IMR-90 (cell line): ENCODE results near the gene C12orf56. TPM values are rescaled to one million over a fixed set of nuclear protein-coding genes. Genes with fewer than 3 reads are reported as not detected.

ENCODE experiments used
- ATAC-seq: fragments of 200-7000 bp; cut with Tn5 transposase; 2 replicates; pipeline ENCODE4 v1.9.1; 2020; ENCODE audit warnings: low read depth, mild to moderate bottlenecking, moderate library complexity
- BruUV-seq: library from RNA; stranded (reverse); fragments of 400-500 nt; replicated peaks from 2 replicates; lab custom pipeline; 2021; lab: Mats Ljungman, UMichigan
- CTCF ChIA-PET: fragments of 300-600 bp; formaldehyde crosslinking; extraction: SDS; loops from one replicate; lab custom pipeline; 2021; ENCODE audit warnings: antibody characterized with exemption; lab: Yijun Ruan, JAX
- POLR2A ChIA-PET: fragments of 300-600 bp; sonication (Branson Sonifier 250); formaldehyde crosslinking; loops from one replicate; lab custom pipeline; 2022; ENCODE audit warnings: antibody characterized with exemption; ENCODE audit not compliant: unreplicated experiment; lab: Charles Lee
- DNase-seq: peaks from one replicate; pipeline ENCODE4 v3.0.0; 2013
- H2AFZ ChIP-seq: replicated peaks from 2 replicates; pipeline ENCODE3; 2013; ENCODE audit warnings: low read length, mild to moderate bottlenecking; ENCODE audit not compliant: poor library complexity
- H2AK5ac ChIP-seq: 2 replicates; pipeline ENCODE4 v1.6.1; 2013; ENCODE audit warnings: low read depth, low read length, inconsistent platforms
- H2AK9ac ChIP-seq: replicated peaks from 2 replicates; pipeline ENCODE3; 2013; ENCODE audit warnings: mild to moderate bottlenecking, low read depth, low read length, moderate library complexity; ENCODE audit not compliant: poor library complexity
- H2BK120ac ChIP-seq: 2 replicates; pipeline ENCODE4 v1.6.1; 2013; ENCODE audit warnings: low read depth, low read length, inconsistent platforms
- H2BK15ac ChIP-seq: 3 replicates; pipeline ENCODE4 v1.6.1; 2013; ENCODE audit warnings: low read depth, low read length, inconsistent platforms
- H2BK20ac ChIP-seq: 2 replicates; pipeline ENCODE4 v1.6.1; 2013; ENCODE audit warnings: low read depth, mild to moderate bottlenecking, inconsistent platforms, low read length, moderate library complexity
- H2BK5ac ChIP-seq: 2 replicates; pipeline ENCODE4 v1.6.1; 2013; ENCODE audit warnings: mild to moderate bottlenecking, low read depth, low read length, inconsistent platforms; ENCODE audit not compliant: poor library complexity, severe bottlenecking
- H3K14ac ChIP-seq: replicated peaks from 2 replicates; pipeline ENCODE4 v1.6.1; 2013; ENCODE audit warnings: low read depth, low read length, inconsistent platforms
- H3K18ac ChIP-seq: 2 replicates; pipeline ENCODE4 v1.6.1; 2013; ENCODE audit warnings: low read depth, low read length, control low read depth
- H3K23ac ChIP-seq: 2 replicates; pipeline ENCODE4 v1.6.1; 2013; ENCODE audit warnings: low read depth, low read length, inconsistent platforms
- H3K27ac ChIP-seq: 2 replicates; pipeline ENCODE4 v1.5.1; 2013; ENCODE audit warnings: mild to moderate bottlenecking, control low read depth, low read length; ENCODE audit not compliant: insufficient read depth
- H3K27me3 ChIP-seq: 2 replicates; pipeline ENCODE4 v1.6.1; 2013; ENCODE audit warnings: low read length; ENCODE audit not compliant: control insufficient read depth, insufficient read depth
- H3K36me3 ChIP-seq: 2 replicates; pipeline ENCODE4 v1.6.1; 2013; ENCODE audit warnings: low read length, mixed read lengths; ENCODE audit not compliant: control insufficient read depth, insufficient read depth
- H3K4ac ChIP-seq: 2 replicates; pipeline ENCODE4 v1.6.1; 2013; ENCODE audit warnings: low read depth, low read length, inconsistent platforms
- H3K4me1 ChIP-seq: 2 replicates; pipeline ENCODE4 v1.6.1; 2013; ENCODE audit warnings: low read length, mixed read lengths; ENCODE audit not compliant: control insufficient read depth, insufficient read depth
- H3K4me2 ChIP-seq: 2 replicates; pipeline ENCODE4 v1.6.1; 2013; ENCODE audit warnings: low read depth, mild to moderate bottlenecking, control low read depth, low read length, moderate library complexity
- H3K4me3 ChIP-seq: 2 replicates; pipeline ENCODE4 v1.5.1; 2013; ENCODE audit warnings: low read depth, mild to moderate bottlenecking, control low read depth, low read length, moderate library complexity; ENCODE audit not compliant: insufficient read depth
- H3K56ac ChIP-seq: 2 replicates; pipeline ENCODE4 v1.6.1; 2013; ENCODE audit warnings: low read length, inconsistent platforms; ENCODE audit not compliant: insufficient read depth; ENCODE audit errors: extremely low read depth
- H3K79me1 ChIP-seq, 2 experiments: 2 replicates each; pipeline ENCODE4 v1.6.1; 2013; ENCODE audit warnings: low read length in 2 of 2, inconsistent platforms in 1 of 2, low read depth in 1 of 2
- H3K9ac ChIP-seq: 2 replicates; pipeline ENCODE4 v1.6.1; 2013; ENCODE audit warnings: low read depth, low read length, control low read depth
- H3K9me1 ChIP-seq: 2 replicates; pipeline ENCODE4 v1.6.1; 2013; ENCODE audit warnings: low read length, inconsistent platforms; ENCODE audit not compliant: insufficient read depth
- H3K9me3 ChIP-seq: 2 replicates; pipeline ENCODE4 v1.6.1; 2013; ENCODE audit warnings: low read length; ENCODE audit not compliant: control insufficient read depth, insufficient read depth
- H4K20me1 ChIP-seq: 2 replicates; pipeline ENCODE4 v1.6.1; 2013; ENCODE audit warnings: low read length, inconsistent platforms; ENCODE audit not compliant: insufficient read depth
- H4K5ac ChIP-seq: 2 replicates; pipeline ENCODE4 v1.6.1; 2013; ENCODE audit warnings: mild to moderate bottlenecking, low read depth, low read length, control low read depth
- H4K8ac ChIP-seq, 2 experiments: 2 replicates each; pipeline ENCODE4 v1.6.1; 2013; ENCODE audit warnings: low read depth in 2 of 2, low read length in 2 of 2, control low read depth in 1 of 2, inconsistent platforms in 1 of 2
- H4K91ac ChIP-seq: 2 replicates; pipeline ENCODE4 v1.6.1; 2013; ENCODE audit warnings: low read depth, low read length, inconsistent platforms; ENCODE audit not compliant: insufficient read depth
- BHLHE40 ChIP-seq: fragments of 150-350 bp; IDR thresholded peaks from 2 replicates; pipeline ENCODE4 v1.6.1; 2016; ENCODE audit warnings: mild to moderate bottlenecking, low read depth, low read length
- CEBPB ChIP-seq: IDR thresholded peaks from 2 replicates; pipeline ENCODE4 v1.6.1; 2012; ENCODE audit warnings: low read depth, low read length, improper control_type of control experiment
- CHD1 ChIP-seq: IDR thresholded peaks from 2 replicates; pipeline ENCODE4 v1.6.1; 2012; ENCODE audit warnings: low read depth, low read length, improper control_type of control experiment
- FOS ChIP-seq: fragments of 150-350 bp; IDR thresholded peaks from 2 replicates; pipeline ENCODE4 v1.6.1; 2016; ENCODE audit warnings: low read depth, low read length
- MAFK ChIP-seq: IDR thresholded peaks from 2 replicates; pipeline ENCODE4 v1.6.1; 2012; ENCODE audit warnings: low read depth, low read length, improper control_type of control experiment
- MAZ ChIP-seq: IDR thresholded peaks from 2 replicates; pipeline ENCODE4 v1.6.1; 2012; ENCODE audit warnings: low read depth, mild to moderate bottlenecking, low read length, improper control_type of control experiment, moderate library complexity, borderline replicate concordance
- MXI1 ChIP-seq: IDR thresholded peaks from 2 replicates; pipeline ENCODE4 v1.6.1; 2012; ENCODE audit warnings: low read depth, mild to moderate bottlenecking, low read length, moderate library complexity, borderline replicate concordance
- NFE2L2 ChIP-seq: fragments of 150-350 bp; IDR thresholded peaks from 2 replicates; pipeline ENCODE4 v1.6.1; 2016; ENCODE audit warnings: low read depth, mild to moderate bottlenecking, low read length
- POLR2A ChIP-seq: IDR thresholded peaks from 2 replicates; pipeline ENCODE4 v1.6.1; 2012; ENCODE audit warnings: mild to moderate bottlenecking, low read depth, low read length
- RAD21 ChIP-seq: IDR thresholded peaks from 2 replicates; pipeline ENCODE4 v1.6.1; 2012; ENCODE audit warnings: low read length, improper control_type of control experiment
- RCOR1 ChIP-seq: IDR thresholded peaks from 2 replicates; pipeline ENCODE4 v1.6.1; 2012; ENCODE audit warnings: mild to moderate bottlenecking, low read length, improper control_type of control experiment; ENCODE audit not compliant: insufficient replicate concordance
- RFX5 ChIP-seq: IDR thresholded peaks from 2 replicates; pipeline ENCODE4 v1.8.0; 2012; ENCODE audit warnings: low read depth, mild to moderate bottlenecking, low read length, moderate library complexity
- SMC3 ChIP-seq: fragments of 150-350 bp; IDR thresholded peaks from 2 replicates; pipeline ENCODE4 v1.6.1; 2016; ENCODE audit warnings: low read depth, mild to moderate bottlenecking, antibody characterized with exemption, low read length, moderate library complexity
- WGBS, 2 experiments: methylation state at CpG; one replicate each; pipeline versions ENCODE4 v1.1.5 to v1.1.7; 2013; ENCODE audit warnings: missing lambda C conversion rate in 2 of 2; ENCODE audit not compliant: insufficient read length in 1 of 2; ENCODE audit errors: extremely low coverage in 2 of 2; 5-methylcytosine and 5-hydroxymethylcytosine counted together
- dilution Hi-C: fragments of 300-500 bp; cut with HindIII; formaldehyde crosslinking; loops from one replicate; pipeline ENCODE4 v1.14.3; 2018; ENCODE audit warnings: low sequenced_read_pairs; ENCODE audit not compliant: unreplicated experiment
- in situ Hi-C: fragments of 300-500 bp; cut with MboI; formaldehyde crosslinking; loops from 3 replicates; pipeline ENCODE4 v1.14.3; 2019; ENCODE audit warnings: low sequenced_read_pairs, inconsistent platforms, mixed read lengths
- intact Hi-C: fragments of 100-400 bp; cut with micrococcal nuclease; formaldehyde crosslinking; loops from 2 replicates; pipeline ENCODE4 v1.10.0; 2022
- polyA plus RNA-seq, 3 experiments: library from polyadenylated mRNA; depleted of rRNA; stranded (reverse); fragments of >200 nt; gene quantifications; 2 replicates each; pipeline ENCODE4 v1.2.3, GENCODE V29; 2012; ENCODE audit warnings: low replicate concordance in 1 of 3
- total RNA-seq: library from RNA; depleted of rRNA; stranded (reverse); fragments of >200 nt; gene quantifications from 2 replicates; pipeline ENCODE4 v1.2.3, GENCODE V29; 2012
- TF ChIP-seq, protein P1 (sequence below): fragments of 150-350 bp; IDR thresholded peaks from 2 replicates; pipeline ENCODE4 v1.6.1; 2016; ENCODE audit warnings: low read depth, mild to moderate bottlenecking, low read length, moderate library complexity, borderline replicate concordance
- TF ChIP-seq, protein P2 (sequence below): conservative IDR thresholded peaks from 2 replicates; pipeline ENCODE4 v1.5.1; 2012; ENCODE audit warnings: mild to moderate bottlenecking, low read depth, low read length, improper control_type of control experiment
- TF ChIP-seq, protein P3 (sequence below): fragments of 150-350 bp; IDR thresholded peaks from 2 replicates; pipeline ENCODE4 v1.6.1; 2017; ENCODE audit warnings: mild to moderate bottlenecking, antibody characterized with exemption, low read length, low read depth

The C12orf56 gene
- total and polyA plus RNA-seq, 2 of the 4 experiments (the other 2 are of a cell fraction), result 0.09 TPM; not detected in 1

DNA sequence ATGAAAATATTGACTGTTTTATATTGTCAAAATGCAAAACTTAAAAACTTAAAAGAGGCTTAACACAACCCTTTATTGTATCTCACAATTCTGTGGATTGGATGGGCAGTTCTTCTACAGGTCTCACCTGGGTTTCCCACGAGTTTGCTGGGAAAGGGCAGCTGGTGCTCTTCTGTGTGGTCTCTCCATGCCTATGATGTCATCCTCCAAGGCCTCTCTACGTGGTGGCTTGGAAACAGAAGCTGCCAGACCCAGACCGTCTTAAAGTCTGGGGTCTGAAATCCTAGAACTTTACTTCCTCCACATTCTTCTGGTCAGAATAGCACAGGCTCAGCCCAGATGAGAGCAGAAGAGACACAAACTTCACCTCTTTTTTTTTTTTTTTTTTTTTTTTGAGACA lies 132.0 kb downstream of the C12orf56 start:
- intact Hi-C loops, result loop anchor here (5.0 to 10.0 kb wide), 2 partner anchors 76 to 344 kb away; no protein-coding TSS in a partner anchor
- no peak overlapping the region for H3K18ac ChIP-seq

More for the DNA sequence above, 132.0 kb downstream of the C12orf56 start:
- Histone ChIP-seq H2BK5ac (no peak overlapping the region), H3K4me1 (no peaks in the 10 kb centered on the region), H3K23ac (no peak overlapping the region), H4K91ac (no peak overlapping the region), H3K27me3 (no peaks in the 10 kb centered on the region), H3K36me3 (no peaks in the 10 kb centered on the region), H3K9me3 (no peaks in the 10 kb centered on the region), H2AFZ (peak overlapping the region; percentile 23), H3K9ac (no peak overlapping the region), H3K14ac (no peak overlapping the region), H4K8ac (no peak overlapping the region), H3K4me3 (no peak overlapping the region), H3K79me1 (no peaks in the 10 kb centered on the region), H3K9me1 (0 out of 2 replicates have a peak, but pooled peaks cover 3% of the 10 kb centered on the region), H2AK9ac (no peak overlapping the region), H3K56ac (no peak overlapping the region), H2BK120ac (no peak overlapping the region), H2BK15ac (no peak overlapping the region), H4K20me1 (no peaks in the 10 kb centered on the region), H4K5ac (no peak overlapping the region), H2BK20ac (no peak overlapping the region), H3K4ac (no peak overlapping the region), H2AK5ac (no peak overlapping the region), H3K27ac (no peak overlapping the region), H3K4me2 (no peak overlapping the region)
- no CpG with 5 or more reads among the region's 3 CpGs for WGBS, 2 experiments
- no TSS peak for BruUV-seq
- peak; percentile 16 for DNase-seq
- in situ Hi-C loops (loop anchor here (5.0 kb wide), 1 partner anchor 416 kb away; the partner anchor contains the start of gene SRGAP1), dilution Hi-C loops (loop anchor here (25.0 kb wide), 1 partner anchor 421 kb away; the partner anchor contains the start of gene SRGAP1)
- POLR2A ChIA-PET, result no interaction called here
- no peak for ATAC-seq
- TF ChIP-seq CHD1, result no peak
- no peak for TF ChIP-seq POLR2A
- no peak for TF ChIP-seq RFX5
- no peak for TF ChIP-seq RAD21
- no peak for TF ChIP-seq MAFK
- TF ChIP-seq SMC3, result no peak
- no peak for TF ChIP-seq MAZ
- no peak for TF ChIP-seq RCOR1
- TF ChIP-seq MXI1, result no peak
- no peak for TF ChIP-seq BHLHE40
- TF ChIP-seq, protein P1, sequence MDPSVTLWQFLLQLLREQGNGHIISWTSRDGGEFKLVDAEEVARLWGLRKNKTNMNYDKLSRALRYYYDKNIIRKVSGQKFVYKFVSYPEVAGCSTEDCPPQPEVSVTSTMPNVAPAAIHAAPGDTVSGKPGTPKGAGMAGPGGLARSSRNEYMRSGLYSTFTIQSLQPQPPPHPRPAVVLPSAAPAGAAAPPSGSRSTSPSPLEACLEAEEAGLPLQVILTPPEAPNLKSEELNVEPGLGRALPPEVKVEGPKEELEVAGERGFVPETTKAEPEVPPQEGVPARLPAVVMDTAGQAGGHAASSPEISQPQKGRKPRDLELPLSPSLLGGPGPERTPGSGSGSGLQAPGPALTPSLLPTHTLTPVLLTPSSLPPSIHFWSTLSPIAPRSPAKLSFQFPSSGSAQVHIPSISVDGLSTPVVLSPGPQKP, result no peak
- no peak for TF ChIP-seq CEBPB
- no peak for TF ChIP-seq FOS
- TF ChIP-seq, protein P2, sequence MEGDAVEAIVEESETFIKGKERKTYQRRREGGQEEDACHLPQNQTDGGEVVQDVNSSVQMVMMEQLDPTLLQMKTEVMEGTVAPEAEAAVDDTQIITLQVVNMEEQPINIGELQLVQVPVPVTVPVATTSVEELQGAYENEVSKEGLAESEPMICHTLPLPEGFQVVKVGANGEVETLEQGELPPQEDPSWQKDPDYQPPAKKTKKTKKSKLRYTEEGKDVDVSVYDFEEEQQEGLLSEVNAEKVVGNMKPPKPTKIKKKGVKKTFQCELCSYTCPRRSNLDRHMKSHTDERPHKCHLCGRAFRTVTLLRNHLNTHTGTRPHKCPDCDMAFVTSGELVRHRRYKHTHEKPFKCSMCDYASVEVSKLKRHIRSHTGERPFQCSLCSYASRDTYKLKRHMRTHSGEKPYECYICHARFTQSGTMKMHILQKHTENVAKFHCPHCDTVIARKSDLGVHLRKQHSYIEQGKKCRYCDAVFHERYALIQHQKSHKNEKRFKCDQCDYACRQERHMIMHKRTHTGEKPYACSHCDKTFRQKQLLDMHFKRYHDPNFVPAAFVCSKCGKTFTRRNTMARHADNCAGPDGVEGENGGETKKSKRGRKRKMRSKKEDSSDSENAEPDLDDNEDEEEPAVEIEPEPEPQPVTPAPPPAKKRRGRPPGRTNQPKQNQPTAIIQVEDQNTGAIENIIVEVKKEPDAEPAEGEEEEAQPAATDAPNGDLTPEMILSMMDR, result no peak
- TF ChIP-seq, protein P3, sequence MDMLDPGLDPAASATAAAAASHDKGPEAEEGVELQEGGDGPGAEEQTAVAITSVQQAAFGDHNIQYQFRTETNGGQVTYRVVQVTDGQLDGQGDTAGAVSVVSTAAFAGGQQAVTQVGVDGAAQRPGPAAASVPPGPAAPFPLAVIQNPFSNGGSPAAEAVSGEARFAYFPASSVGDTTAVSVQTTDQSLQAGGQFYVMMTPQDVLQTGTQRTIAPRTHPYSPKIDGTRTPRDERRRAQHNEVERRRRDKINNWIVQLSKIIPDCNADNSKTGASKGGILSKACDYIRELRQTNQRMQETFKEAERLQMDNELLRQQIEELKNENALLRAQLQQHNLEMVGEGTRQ, result no peak
- no peak for TF ChIP-seq NFE2L2
- CTCF ChIA-PET, result interaction anchor here (0.6 kb wide), 1 partner anchor 408 kb away, joined by 4 read pairs; no protein-coding TSS in a partner anchor
